GM19239 (cell line): ENCODE measurements around the gene EMP2.

Experiments used
- DNase-seq: peaks from one replicate; pipeline ENCODE4 v3.0.0; 2011; ENCODE audit warnings: low spot score; ENCODE audit not compliant: insufficient read length
- FAIRE-seq: peaks from 2 replicates; lab custom pipeline; 2011; peaks lifted over from hg19 to GRCh38; lab: Jason Lieb, UNC

Gene EMP2

GRCh38 chr16:10611825-10612342 lies 31.5 kb upstream of the EMP2 start:
- DNase-seq: no peak

GRCh38 chr16:10610499-10611184 lies 30.2 kb upstream of the EMP2 start:
- FAIRE-seq (no peak), DNase-seq (no peak)

More at GRCh38 chr16:10611825-10612342, 31.5 kb upstream of the EMP2 start:
- no peak for FAIRE-seq

DNA sequence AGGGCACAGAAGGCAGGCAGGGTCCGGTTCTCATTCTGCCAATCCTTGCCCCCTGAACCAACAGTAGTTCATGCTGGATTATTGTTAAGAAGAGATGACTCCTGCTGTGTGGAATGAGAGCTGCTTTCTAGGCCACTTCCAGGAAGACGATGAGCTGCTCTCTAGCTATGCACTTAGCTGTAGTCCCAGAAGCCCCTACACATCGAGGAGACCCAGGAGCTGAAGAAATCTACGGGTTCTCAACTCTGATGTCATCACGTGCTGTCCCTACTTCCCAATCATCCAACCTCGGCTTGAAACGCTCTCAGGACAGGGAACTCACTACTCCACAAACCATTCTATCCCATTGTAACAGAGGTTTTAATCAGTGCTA lies 29.0 kb upstream of the EMP2 start:
- FAIRE-seq: no peak
- DNase-seq: no peak

DNA sequence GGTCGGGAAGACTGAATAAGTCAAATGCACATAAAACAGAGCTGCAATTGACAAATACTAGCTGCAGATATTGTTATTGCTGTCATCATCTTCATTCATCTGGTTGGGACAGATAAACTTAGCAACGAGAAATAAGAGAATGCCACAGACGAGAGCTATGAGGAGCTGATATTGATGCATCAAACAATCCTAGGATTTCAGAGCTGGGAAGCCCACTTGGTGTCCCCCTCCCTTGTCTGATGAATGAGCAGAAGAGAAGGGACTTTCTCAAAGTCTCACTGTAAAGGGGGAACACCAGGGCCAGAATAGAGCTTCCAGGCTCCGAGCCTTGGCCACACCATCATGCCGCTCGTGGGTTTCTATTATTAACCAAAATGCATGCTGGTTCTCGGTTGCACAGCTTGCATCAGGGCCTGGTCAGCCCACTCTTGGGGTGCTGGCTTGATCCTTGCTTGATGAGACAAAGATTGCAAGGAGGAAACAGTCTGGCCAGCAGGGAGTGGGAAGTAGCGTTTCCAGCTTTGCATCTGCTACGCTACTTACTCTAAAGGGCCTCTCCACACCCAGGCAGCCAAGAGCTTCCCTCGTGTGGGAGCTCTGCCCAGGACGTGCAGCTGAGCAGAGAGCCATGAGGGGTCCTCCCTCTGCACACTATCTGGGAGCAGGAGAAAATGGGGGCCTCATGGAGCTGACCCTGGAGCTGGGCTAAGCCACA lies 28.4 kb upstream of the EMP2 start:
- no peak for FAIRE-seq
- DNase-seq: no peak

DNA sequence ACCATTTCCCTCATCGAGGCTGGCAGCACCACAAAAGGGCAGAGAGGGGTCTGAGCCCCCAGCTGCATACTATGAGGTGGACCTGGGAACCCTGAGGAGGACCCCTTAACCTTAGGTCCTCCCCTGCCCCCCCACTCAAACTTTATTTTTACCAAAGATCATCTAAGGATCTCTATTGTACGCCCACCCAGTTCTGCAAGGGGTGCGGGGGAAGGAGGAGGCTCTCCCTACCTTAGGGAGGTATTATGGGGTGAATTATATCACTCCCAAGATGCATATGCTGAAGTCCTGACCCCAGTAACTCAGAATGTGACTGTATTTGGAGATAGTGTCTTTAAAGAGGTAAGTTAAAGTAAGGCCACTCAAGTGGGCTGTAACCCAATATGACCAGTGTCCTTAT lies 26.8 kb upstream of the EMP2 start:
- FAIRE-seq (no peak), DNase-seq (no peak)

DNA sequence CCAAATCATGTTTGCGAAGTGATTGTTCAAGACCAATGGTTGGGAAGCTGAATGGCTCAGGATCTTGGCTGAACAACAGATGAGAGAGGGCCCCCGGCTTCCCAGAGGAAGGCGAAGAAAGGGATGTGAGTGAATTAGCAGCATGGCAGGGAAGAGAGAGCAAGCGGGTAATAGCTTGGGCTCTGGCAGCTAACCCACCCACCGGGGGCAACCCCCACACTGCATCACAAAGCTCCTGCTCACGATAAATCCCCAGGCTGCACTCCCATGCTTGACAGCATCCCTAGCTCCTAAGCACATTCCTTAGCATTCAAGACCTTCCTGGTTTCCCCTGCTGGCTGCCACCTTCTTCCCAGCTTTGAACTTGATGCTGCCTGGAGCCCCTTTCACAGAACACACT lies 26.2 kb upstream of the EMP2 start:
- DNase-seq (no peak), FAIRE-seq (no peak)

DNA sequence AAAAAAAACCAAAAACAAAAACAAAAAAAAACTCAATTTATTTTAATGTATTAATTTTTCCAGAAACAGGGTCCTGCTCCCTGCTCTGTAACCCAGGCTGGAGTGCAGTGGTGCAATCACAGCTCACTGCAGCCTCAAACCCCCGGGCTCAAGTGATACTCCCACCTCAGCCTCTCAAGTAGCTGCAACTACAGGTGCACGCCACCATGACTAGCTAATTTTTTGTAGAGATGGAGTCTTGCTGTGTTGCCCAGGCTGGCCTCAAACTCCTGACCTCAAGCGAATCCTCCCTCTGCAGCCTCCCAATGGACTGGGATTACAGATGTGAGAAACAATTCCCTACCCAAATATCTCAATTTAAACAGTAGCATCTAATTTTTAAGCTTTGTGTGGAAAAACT lies 25.2 kb upstream of the EMP2 start:
- DNase-seq: no peak
- FAIRE-seq: no peak

GRCh38 chr16:10601444-10602408 lies 21.3 kb upstream of the EMP2 start:
- no peak for FAIRE-seq

DNA sequence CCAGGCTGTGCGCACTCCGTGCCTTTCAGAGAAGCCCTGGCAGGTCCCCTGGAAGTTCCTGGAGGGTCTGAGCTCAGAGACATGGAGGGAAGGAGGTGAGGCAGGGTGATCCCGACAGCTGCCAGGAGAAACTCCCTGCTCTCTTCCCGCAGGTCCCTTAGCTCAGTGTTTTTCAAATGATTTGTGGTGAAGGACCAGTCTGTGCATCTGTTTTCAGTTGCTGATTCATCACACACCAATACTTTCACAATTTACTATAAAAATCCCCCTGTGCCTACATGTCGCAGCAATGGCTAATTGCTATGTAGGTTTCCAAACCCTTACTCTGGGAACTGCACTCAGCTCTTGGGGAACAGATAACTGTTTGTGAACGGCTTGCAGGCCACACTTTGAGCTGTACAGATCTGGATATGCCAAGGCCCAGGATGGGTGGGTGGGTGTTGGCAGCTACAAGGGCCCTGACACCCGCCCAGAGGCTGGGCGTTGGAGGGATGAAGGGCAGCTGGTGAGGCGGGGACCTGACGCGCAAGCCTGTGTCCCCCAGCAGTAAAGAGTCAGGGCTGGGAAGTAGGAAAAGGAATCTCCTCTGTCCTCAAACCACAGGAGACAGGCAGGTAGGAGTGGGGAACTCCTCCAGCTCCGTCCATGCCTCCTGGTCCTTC lies 20.5 kb upstream of the EMP2 start:
- FAIRE-seq (no peak), DNase-seq (no peak)

More at GRCh38 chr16:10601444-10602408, 21.3 kb upstream of the EMP2 start:
- no peak for DNase-seq

- DNase-seq (no peak), FAIRE-seq (no peak)
These were observed 19.2 kb upstream of the EMP2 start for GRCh38 chr16:10599626-10600025.

DNA sequence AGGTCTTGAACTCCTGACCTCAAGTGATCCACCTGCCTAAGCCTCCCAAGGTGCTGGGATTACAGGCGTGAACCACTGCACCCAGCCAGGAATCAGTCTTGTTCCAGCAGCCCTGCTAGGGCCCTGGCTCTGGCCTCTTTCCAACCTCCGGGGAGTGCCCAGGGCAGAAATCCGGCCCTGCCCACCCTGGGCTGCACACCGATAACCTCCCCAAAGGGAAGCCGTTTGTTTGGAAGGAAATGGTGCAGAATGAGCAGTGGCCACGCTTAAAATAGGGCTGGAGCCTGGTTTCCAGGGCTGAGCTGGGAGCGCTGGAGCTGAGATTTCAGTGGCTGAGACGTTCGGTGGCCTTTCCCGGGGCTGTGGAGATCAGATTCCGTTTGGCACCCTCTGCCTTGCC lies 17.8 kb upstream of the EMP2 start:
- DNase-seq (no peak), FAIRE-seq (no peak)

DNA sequence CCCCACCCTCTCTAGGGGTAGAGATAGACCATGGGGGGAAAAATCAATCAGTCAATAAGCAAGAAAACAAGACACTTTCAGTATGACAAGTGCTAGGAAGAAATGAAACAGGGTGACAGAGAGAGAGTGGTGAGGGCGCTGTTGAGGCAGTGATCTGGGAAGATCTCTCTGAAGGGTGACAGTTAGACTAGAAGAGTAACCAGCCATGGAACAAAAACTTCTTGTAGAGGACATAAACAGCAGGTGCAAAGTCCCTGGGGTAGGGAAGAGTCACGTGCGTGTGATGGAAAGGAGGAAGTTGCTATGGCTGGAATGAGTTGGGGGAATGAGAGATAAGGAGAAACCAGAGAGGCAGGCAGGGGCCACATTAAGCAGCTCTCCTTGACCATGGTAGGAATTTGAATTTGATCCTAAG lies 16.8 kb upstream of the EMP2 start:
- no peak for DNase-seq
- no peak for FAIRE-seq

DNA sequence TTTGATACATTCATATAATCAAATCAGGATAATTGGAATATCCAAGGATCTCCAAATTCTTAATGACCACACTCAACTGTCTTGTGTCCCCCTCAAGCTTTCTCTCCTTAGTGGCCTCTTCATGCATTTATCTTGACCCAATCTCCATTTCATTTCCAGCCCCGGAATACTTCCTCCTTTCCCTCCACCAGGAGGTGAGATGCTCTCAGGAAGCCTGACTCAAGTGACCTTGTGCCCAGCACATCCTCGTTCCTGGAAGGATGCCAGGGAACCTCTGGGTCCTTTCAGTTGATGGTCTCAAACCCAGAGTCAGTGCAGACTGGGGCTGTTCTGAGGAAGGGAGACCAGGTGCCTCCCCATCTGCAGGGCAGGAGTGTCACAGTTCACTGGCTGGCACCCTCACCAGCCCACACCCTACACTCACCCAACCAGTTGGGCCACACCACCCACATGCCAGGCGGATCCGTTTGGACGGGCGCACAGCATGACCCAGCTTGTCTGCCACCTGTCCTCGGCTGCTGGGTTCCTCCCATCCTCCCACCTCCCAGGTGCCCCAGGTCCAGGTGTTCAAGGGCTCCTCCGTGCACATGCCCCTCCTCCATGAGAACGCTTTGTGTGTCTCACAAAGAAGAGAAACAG lies 14.0 kb upstream of the EMP2 start:
- DNase-seq: no peak

DNA sequence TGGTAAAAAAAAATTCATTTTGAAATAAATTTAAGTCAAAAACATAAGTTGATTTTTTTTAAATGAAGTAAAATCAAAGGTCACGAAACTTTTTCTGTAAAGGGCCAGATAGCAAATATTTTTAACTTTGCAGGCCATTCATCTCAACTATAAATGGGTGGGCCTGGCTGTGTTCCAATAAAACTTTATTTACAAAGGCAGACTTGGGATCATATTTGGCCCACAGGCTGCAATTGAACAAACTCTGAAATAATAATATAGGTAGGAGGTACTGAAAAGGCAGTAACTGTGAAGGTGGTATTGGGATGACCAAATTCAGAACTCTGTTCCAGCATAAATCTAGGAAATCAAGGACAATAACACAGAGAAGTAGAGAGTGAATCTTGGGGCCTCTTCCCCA lies 12.2 kb upstream of the EMP2 start:
- FAIRE-seq: no peak
- DNase-seq: no peak

More for the DNA sequence above, 14.0 kb upstream of the EMP2 start:
- no peak for FAIRE-seq

DNA sequence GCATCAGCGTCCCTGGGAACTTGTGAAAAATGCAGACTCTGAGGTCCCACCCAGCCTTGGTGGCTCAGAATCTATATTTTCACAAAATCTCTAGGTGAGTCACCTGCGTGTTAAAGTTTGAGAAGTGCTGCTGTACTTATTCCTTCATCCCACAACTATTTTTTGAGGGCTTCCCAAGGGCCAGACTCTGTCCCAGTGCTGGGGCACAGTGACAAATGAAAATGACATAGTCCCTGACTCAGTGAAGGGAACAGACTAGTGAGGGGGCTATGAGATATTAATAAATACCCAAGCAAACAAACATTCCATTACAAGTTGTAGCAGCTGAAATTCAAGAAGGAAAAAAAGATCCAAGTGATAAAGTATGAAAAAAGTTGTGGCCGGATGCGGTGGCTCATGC lies 9.9 kb upstream of the EMP2 start:
- no peak for DNase-seq
- FAIRE-seq: no peak

GRCh38 chr16:10589109-10589508 lies 8.7 kb upstream of the EMP2 start:
- FAIRE-seq (no peak), DNase-seq (no peak)

DNA sequence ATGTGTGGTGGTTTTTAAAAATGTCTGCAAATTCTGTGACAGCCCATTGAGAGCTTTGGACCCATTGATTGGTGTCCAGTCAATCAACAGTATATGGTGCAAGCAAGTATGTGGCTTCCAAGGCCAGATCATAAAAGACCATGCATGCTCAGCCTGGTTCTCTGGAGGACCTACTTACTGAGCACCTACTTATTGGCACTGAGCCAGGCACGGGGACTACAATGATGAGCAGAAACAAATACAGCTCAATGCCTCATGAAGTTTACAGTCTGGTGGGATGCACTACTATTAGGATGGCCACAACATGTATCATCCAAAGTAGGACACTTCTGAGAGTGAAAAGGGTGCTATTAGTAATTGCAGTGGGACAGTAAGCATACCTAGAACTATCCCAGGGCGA lies 7.2 kb upstream of the EMP2 start:
- DNase-seq: no peak
- FAIRE-seq: no peak

- FAIRE-seq: no peak
- DNase-seq: no peak
These were observed 4.6 kb upstream of the EMP2 start for GRCh38 chr16:10584981-10585438.

DNA sequence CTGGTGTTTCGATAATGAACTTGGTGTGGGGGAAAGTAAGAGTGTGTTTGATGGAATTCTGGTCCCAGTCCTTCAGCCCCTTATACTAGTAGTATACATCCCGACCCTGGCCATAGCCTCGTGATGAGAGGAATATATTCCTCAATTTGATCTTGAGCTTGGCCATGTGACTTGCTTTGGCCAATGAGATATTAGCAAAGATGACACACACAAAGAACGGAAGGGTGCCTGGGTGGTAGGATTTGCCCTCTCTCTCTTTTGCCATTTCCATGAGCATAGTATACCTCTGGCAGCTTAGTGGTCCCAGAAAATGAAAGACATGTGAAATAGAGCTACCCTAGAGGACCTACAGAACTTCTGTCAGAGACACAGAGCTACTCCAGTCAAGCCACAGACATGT lies 2.9 kb upstream of the EMP2 start:
- DNase-seq (no peak), FAIRE-seq (no peak)

DNA sequence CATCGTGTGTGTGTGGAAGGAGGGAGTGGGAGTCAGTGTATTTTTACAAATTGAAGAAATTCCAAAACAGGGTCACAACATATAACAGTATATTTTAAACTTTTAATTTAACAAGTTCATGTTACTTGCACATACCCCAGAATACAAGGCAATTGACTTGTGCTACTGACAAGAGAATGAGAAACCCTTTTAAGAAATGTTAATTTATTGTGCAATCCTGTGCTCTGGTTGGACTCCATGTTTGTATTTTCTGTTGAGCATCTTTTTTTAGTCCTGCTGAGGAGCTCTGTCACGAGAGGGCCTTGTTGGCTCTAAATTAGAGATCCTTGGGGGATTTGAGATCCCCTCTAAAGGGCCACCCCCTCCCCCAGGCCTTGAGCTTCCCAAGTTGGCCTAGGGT lies 1.1 kb upstream of the EMP2 start:
- no peak for FAIRE-seq
- no peak for DNase-seq
